IPS-NIHi7 (cell line): ENCODE results near the gene ATP10B.
A peak's percentile ranks its signal among the peaks of the same experiment; 100 is the strongest.

Source experiments
- DNase-seq: peaks from one replicate; pipeline ENCODE4 v3.0.0; 2012; ENCODE audit warnings: mixed read lengths; ENCODE audit errors: extremely low spot score

The ATP10B gene

GRCh38 chr5:160692271-160692670, 159.7 kb downstream of the ATP10B start:
- DNase-seq: no peak

GRCh38 chr5:160685695-160686094, 166.3 kb downstream of the ATP10B start:
- peak; percentile 56 for DNase-seq

- DNase-seq: no peak
Measured at GRCh38 chr5:160685219-160685618, 166.8 kb downstream of the ATP10B start.

- DNase-seq: no peak
Measured at GRCh38 chr5:160679567-160680309, 172.3 kb downstream of the ATP10B start.

GRCh38 chr5:160675988-160676387, 176.0 kb downstream of the ATP10B start:
- DNase-seq: no peak

- no peak for DNase-seq
Measured at GRCh38 chr5:160674901-160675300, 177.1 kb downstream of the ATP10B start.

GRCh38 chr5:160672521-160672920, 179.5 kb downstream of the ATP10B start:
- DNase-seq: no peak

- DNase-seq: no peak
Measured at GRCh38 chr5:160668356-160668755, 183.7 kb downstream of the ATP10B start.

- DNase-seq: no peak
Measured at GRCh38 chr5:160667160-160667559, 184.9 kb downstream of the ATP10B start.

GRCh38 chr5:160665460-160665859, 186.6 kb downstream of the ATP10B start:
- no peak for DNase-seq

- no peak for DNase-seq
Measured at GRCh38 chr5:160660132-160660531, 191.9 kb downstream of the ATP10B start.

- no peak for DNase-seq
Measured at GRCh38 chr5:160657622-160658458, 194.2 kb downstream of the ATP10B start.

GRCh38 chr5:160657068-160657507, 194.9 kb downstream of the ATP10B start:
- peak; percentile 53 for DNase-seq

GRCh38 chr5:160655717-160656116, 196.3 kb downstream of the ATP10B start:
- no peak for DNase-seq

- DNase-seq: no peak
Measured at GRCh38 chr5:160651692-160652645, 200.0 kb downstream of the ATP10B start.

GRCh38 chr5:160649304-160649703, 202.7 kb downstream of the ATP10B start:
- DNase-seq: peak; percentile 57

GRCh38 chr5:160646033-160646432, 206.0 kb downstream of the ATP10B start:
- no peak for DNase-seq

GRCh38 chr5:160643616-160644240, 208.3 kb downstream of the ATP10B start:
- DNase-seq: no peak

- DNase-seq: no peak
Measured at GRCh38 chr5:160641405-160641804, 210.6 kb downstream of the ATP10B start.

- no peak for DNase-seq
Measured at GRCh38 chr5:160640406-160640805, 211.6 kb downstream of the ATP10B start.

- DNase-seq: no peak
Measured at GRCh38 chr5:160638161-160638742, 213.8 kb downstream of the ATP10B start.
